IMR-90 (cell line): ENCODE results near the gene SSPN.

Experiments
- BHLHE40 ChIP-seq: fragments of 150-350 bp; IDR thresholded peaks from 2 replicates; pipeline ENCODE4 v1.6.1; 2016; ENCODE audit warnings: mild to moderate bottlenecking, low read depth, low read length
- CEBPB ChIP-seq: IDR thresholded peaks from 2 replicates; pipeline ENCODE4 v1.6.1; 2012; ENCODE audit warnings: low read depth, low read length, improper control_type of control experiment
- FOS ChIP-seq: fragments of 150-350 bp; IDR thresholded peaks from 2 replicates; pipeline ENCODE4 v1.6.1; 2016; ENCODE audit warnings: low read depth, low read length
- MAZ ChIP-seq: IDR thresholded peaks from 2 replicates; pipeline ENCODE4 v1.6.1; 2012; ENCODE audit warnings: low read depth, mild to moderate bottlenecking, low read length, improper control_type of control experiment, moderate library complexity, borderline replicate concordance
- POLR2A ChIP-seq: IDR thresholded peaks from 2 replicates; pipeline ENCODE4 v1.6.1; 2012; ENCODE audit warnings: mild to moderate bottlenecking, low read depth, low read length
- RAD21 ChIP-seq: IDR thresholded peaks from 2 replicates; pipeline ENCODE4 v1.6.1; 2012; ENCODE audit warnings: low read length, improper control_type of control experiment
- RCOR1 ChIP-seq: IDR thresholded peaks from 2 replicates; pipeline ENCODE4 v1.6.1; 2012; ENCODE audit warnings: mild to moderate bottlenecking, low read length, improper control_type of control experiment; ENCODE audit not compliant: insufficient replicate concordance
- RFX5 ChIP-seq: IDR thresholded peaks from 2 replicates; pipeline ENCODE4 v1.8.0; 2012; ENCODE audit warnings: low read depth, mild to moderate bottlenecking, low read length, moderate library complexity
- SMC3 ChIP-seq: fragments of 150-350 bp; IDR thresholded peaks from 2 replicates; pipeline ENCODE4 v1.6.1; 2016; ENCODE audit warnings: low read depth, mild to moderate bottlenecking, antibody characterized with exemption, low read length, moderate library complexity
- TF ChIP-seq, protein P1 (sequence below): conservative IDR thresholded peaks from 2 replicates; pipeline ENCODE4 v1.5.1; 2012; ENCODE audit warnings: mild to moderate bottlenecking, low read depth, low read length, improper control_type of control experiment
- TF ChIP-seq, protein P2 (sequence below): fragments of 150-350 bp; IDR thresholded peaks from 2 replicates; pipeline ENCODE4 v1.6.1; 2017; ENCODE audit warnings: mild to moderate bottlenecking, antibody characterized with exemption, low read length, low read depth

GRCh38 chr12:26250801-26251200, 55.4 kb downstream of the SSPN start:
- TF ChIP-seq, protein P1, sequence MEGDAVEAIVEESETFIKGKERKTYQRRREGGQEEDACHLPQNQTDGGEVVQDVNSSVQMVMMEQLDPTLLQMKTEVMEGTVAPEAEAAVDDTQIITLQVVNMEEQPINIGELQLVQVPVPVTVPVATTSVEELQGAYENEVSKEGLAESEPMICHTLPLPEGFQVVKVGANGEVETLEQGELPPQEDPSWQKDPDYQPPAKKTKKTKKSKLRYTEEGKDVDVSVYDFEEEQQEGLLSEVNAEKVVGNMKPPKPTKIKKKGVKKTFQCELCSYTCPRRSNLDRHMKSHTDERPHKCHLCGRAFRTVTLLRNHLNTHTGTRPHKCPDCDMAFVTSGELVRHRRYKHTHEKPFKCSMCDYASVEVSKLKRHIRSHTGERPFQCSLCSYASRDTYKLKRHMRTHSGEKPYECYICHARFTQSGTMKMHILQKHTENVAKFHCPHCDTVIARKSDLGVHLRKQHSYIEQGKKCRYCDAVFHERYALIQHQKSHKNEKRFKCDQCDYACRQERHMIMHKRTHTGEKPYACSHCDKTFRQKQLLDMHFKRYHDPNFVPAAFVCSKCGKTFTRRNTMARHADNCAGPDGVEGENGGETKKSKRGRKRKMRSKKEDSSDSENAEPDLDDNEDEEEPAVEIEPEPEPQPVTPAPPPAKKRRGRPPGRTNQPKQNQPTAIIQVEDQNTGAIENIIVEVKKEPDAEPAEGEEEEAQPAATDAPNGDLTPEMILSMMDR: no peak
- TF ChIP-seq MAZ (no peak), RCOR1 (no peak), SMC3 (no peak), FOS (no peak), RAD21 (no peak), POLR2A (no peak), RFX5 (no peak), BHLHE40 (no peak), CEBPB (no peak)
- TF ChIP-seq, protein P2, sequence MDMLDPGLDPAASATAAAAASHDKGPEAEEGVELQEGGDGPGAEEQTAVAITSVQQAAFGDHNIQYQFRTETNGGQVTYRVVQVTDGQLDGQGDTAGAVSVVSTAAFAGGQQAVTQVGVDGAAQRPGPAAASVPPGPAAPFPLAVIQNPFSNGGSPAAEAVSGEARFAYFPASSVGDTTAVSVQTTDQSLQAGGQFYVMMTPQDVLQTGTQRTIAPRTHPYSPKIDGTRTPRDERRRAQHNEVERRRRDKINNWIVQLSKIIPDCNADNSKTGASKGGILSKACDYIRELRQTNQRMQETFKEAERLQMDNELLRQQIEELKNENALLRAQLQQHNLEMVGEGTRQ: no peak
